GM19467 (cell line): Measurements from ENCODE around the gene TAF12.
"Not testable (repeated sequence)": the region's sequence is repeated elsewhere in the genome, so short reads cannot be mapped to it uniquely, and the experiment has no call there.

ENCODE experiments used
- ATAC-seq: cut with Tn5 transposase; IDR thresholded peaks from one replicate; pipeline ENCODE4 v1.9.1; 2021; ENCODE audit warnings: mild to moderate bottlenecking, moderate library complexity; ENCODE audit not compliant: unreplicated experiment

Gene TAF12, protein sequence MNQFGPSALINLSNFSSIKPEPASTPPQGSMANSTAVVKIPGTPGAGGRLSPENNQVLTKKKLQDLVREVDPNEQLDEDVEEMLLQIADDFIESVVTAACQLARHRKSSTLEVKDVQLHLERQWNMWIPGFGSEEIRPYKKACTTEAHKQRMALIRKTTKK

GRCh38 chr1:28642847-28643635 lies at the start of gene TAF12:
TAF12 (minus strand) TSS chr1:28643067; CDS start chr1:28622081, 20,986 bp downstream.
- peak; percentile 76 for ATAC-seq

- ATAC-seq = not testable (repeated sequence)
These were observed 48.8 kb upstream of the TAF12 start for GRCh38 chr1:28691627-28692026.

- no peak for ATAC-seq
These were observed 42.1 kb upstream of the TAF12 start for GRCh38 chr1:28684937-28685336.

- no peak for ATAC-seq
These were observed 40.0 kb upstream of the TAF12 start for GRCh38 chr1:28682840-28683239.

- ATAC-seq = no peak
These were observed 37.3 kb upstream of the TAF12 start for GRCh38 chr1:28680151-28680550.

GRCh38 chr1:28675924-28676257 lies 33.0 kb upstream of the TAF12 start:
- no peak for ATAC-seq

GRCh38 chr1:28672971-28673370 lies 30.1 kb upstream of the TAF12 start:
- ATAC-seq = not testable (repeated sequence)

DNA sequence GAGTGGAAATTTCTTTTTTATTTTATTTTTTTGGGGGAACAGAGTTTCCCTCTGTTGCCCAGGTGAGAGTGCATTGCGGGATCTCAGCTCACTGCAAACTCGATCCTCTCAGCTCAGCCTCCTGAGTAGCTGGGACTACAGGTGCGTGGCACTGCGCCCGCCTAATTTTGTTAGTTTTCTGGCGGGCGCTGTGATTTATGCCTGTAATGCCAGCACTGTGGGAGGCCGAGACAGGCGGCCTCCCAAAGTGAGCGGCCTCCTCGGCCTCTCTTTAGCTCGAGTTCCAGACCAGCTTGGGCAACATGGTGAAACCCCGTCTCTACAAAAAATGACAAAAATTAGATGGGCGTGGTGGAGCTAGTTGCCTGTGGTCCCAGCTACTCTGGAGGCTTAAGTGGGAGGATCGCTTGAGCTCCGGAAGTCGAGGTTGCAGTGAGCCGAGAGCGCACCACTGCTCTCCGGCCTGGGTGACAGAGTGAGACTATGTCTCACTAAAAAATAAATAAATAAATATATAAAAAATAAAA lies 28.4 kb upstream of the TAF12 start:
- ATAC-seq = no peak

GRCh38 chr1:28668956-28669723 lies 26.3 kb upstream of the TAF12 start:
- ATAC-seq = peak; percentile 44

GRCh38 chr1:28668191-28668955 lies 25.5 kb upstream of the TAF12 start, which contains the start of gene GMEB1:
GMEB1 (plus strand) TSS chr1:28668784; CDS start chr1:28683613, 14,829 bp downstream.
- ATAC-seq = peak; percentile 76

GRCh38 chr1:28666806-28667205 lies 23.9 kb upstream of the TAF12 start:
- ATAC-seq = no peak

DNA sequence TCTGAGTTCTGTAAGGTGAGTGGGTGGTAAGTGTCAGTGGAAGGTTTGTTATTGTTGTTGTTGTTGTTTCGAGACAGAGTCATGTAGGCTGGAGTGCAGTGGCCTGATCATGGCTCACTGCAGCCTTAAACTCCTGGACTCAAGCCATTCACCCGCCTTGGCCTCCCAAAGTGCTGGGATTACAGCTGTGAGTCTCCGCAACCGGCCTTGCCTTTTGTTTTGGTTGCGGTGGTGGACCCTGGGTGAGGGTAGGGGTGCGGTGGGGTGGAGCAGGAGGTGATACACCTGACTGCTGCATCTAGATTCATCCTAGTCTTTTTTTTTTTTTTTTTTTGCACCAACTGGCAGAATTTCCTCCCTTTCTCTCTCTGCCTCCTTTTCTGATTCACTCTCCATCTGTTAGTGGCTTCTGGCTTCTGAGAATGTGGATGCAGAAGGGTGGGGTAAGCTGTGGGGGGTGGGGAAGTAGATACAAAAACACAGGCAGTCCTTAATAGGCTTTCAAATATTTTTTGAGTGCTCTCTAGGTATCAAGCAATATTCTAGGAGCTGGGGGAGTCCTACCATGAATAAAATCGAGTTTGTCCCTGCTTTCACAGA lies 21.1 kb upstream of the TAF12 start:
- no peak for ATAC-seq

DNA sequence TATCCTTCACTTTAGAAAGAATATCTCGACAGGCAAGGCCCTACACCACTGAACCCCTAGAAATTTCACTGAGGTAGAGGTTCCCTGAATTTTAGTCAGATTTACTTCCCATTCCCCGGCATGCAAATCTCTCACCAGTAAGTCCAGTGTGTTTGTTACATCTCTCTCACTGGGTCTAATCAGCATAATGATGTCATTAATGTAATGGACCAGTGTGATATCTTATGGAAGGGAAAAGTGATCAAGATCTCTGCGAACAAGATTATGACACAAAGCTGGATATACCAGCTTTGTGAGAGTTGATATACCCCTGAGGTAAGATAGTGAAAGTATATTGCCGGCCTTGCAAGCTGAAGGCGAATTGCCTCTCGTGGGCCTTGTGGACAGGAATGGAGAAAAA lies 13.5 kb upstream of the TAF12 start:
- no peak for ATAC-seq

- ATAC-seq = not testable (repeated sequence)
These were observed 12.8 kb upstream of the TAF12 start for GRCh38 chr1:28655448-28656311.

DNA sequence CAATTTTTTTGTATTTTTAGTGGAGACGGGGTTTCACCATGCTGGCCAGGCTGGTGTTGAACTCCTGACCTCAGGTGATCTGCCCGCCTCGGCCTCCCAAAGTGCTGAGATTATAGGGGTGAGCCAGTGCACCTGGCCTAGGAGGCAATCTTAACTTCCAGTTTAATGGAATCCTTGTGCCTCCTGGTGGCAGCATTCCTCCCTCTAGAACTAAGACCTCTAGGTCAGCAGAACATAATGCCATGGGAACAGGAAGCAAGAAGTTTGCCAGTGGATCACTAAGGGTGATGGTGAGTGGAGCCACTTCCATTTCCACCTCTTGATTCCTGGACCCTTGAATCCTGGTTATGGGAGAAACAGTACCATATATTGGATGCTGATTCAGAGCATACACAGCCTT lies 11.0 kb upstream of the TAF12 start:
- not testable (repeated sequence) for ATAC-seq

DNA sequence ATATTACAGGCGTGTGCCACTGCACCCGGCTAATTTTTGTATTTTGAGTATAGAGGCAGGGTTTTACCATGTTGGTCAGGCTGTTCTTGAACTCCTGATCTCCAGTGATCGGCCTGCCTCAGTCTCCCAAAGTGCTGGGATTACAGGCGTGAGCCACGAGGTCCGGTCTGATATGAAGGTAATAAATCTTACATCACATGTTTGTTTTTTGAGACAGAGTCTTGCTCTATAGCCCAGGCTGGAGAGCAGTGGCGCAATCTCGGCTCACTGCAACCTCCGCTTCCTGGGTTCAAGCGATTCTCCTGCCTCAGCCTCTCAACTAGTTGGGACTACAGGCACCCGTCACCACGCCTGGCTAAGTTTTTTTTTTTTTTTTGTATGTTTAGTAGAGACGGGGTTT lies 10.2 kb upstream of the TAF12 start:
- not testable (repeated sequence) for ATAC-seq

GRCh38 chr1:28648474-28649198 lies 5.8 kb upstream of the TAF12 start, which contains the start of gene RNU11:
RNU11 (plus strand) TSS chr1:28648600.
- ATAC-seq = peak; percentile 54

DNA sequence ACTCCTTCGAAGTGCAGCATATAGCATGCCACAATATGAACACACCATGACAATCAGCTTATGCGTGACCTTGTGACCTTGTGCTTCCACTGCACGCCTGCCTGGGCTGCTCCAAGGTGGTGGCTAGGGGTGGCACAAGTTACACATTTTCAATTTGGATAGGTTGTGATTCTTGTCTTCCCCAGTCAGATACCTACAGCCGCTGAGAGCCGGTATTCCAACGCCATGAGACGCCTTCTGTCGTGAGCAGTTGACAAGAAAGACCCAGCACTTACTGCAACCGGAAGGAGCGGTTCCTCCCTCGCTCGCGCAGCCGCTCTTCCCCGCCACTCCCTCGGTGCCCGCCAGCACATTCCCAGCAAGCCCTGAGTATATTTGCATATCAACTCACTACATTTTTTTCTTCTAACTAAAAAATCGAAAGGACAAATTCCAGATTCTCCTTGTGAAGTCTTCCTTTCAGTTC lies 5.2 kb upstream of the TAF12 start:
- ATAC-seq = peak; percentile 61

GRCh38 chr1:28646040-28646439 lies 3.2 kb upstream of the TAF12 start:
- ATAC-seq = no peak
